ENCODE results near the gene CORO1C.

- no peak for TF ChIP-seq CTCF (conservative IDR thresholded peaks at IDR 0.05; ENCODE audit: low read depth, low read length)
- no peak for TF ChIP-seq EZH2 (IDR thresholded peaks at IDR 0.05; ENCODE audit: borderline replicate concordance, low read depth, low read length, poor library complexity, severe bottlenecking)
These were observed 86.6 kb downstream of the CORO1C start for GRCh38 chr12:108644811-108645120.
